Left hindlimb (tissue), 1 donor: ENCODE data around the gene CFAP161.

Experiments
- DNase-seq: peaks from one replicate; pipeline ENCODE4 v3.0.0-alpha.2; 2018

CFAP161 gene

GRCh38 chr15:81133782-81134461, at the start of gene CFAP161:
Gene CFAP161, plus strand, starts transcription at chr15:81134270. Its CDS starts 60 bp downstream, at chr15:81134330.
- DNase-seq, result peak; percentile 89

DNA sequence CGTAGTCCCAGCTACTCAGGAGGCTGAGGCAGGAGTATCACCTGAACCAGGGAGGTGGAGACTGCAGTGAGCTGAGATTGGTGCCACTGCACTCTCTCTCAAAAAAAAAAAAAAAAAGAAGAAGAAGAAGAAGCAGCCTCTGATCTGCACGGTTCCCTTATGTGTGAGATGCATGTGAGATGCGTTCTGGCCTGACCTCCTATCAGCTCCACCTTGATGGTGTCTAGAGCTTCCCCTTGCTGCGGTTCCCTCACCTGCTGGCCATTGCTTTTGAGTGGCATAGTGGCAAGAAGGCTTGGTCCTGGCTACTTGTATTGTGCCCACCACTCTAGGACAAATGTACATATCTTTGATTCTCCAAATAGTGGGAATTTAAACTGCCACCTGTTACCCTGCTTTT, 49.4 kb upstream of the CFAP161 start:
- no peak for DNase-seq

- no peak for DNase-seq
These were observed 48.9 kb upstream of the CFAP161 start for GRCh38 chr15:81085213-81085612.

- no peak for DNase-seq
These were observed 48.2 kb upstream of the CFAP161 start for GRCh38 chr15:81085898-81086297.

DNA sequence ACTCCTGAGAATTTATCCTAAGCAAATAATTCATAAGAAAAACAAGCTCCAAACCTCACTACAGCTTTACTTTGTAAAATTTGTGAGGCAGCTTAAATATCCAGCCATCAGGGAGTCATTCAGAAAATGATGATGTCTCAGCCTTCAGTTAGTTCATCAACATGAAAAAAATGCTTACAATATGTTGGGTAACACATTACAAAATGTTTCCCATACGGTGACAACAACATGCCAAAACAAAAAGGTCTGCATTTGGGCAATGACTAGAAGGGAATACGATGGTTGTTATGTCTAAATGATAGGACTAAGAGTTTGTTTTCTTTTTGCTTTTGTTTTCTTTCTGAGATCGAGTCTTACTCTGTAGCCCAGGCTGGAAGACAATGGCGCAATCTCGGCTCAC, 47.0 kb upstream of the CFAP161 start:
- no peak for DNase-seq

- DNase-seq, result no peak
These were observed 46.4 kb upstream of the CFAP161 start for GRCh38 chr15:81087694-81088093.

DNA sequence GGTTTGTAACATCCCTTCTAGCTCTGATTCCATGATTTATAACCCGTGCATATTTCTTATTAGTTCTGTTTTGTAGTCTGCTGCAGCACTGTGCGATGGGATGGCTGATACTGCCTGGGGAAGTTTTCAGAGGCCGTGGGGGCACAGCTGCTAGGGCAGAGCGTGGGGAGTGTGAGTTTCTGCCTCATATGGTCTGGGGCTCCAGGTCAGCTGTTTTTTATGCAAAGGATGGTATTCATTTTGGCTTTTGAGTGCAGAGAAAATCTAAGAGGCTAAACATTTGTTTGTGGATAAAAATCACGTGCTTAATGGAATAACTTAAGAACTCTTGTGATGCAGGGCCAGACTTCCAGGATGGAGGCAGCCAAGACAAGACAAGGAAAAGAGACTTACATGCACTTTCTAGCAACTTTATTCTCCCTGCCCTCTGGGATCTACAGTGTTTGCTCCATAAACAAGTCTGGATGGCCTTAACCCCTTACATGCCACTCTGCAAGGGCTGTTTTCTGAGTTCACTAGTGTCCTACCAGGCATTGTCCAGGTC, 45.5 kb upstream of the CFAP161 start:
- no peak for DNase-seq

DNA sequence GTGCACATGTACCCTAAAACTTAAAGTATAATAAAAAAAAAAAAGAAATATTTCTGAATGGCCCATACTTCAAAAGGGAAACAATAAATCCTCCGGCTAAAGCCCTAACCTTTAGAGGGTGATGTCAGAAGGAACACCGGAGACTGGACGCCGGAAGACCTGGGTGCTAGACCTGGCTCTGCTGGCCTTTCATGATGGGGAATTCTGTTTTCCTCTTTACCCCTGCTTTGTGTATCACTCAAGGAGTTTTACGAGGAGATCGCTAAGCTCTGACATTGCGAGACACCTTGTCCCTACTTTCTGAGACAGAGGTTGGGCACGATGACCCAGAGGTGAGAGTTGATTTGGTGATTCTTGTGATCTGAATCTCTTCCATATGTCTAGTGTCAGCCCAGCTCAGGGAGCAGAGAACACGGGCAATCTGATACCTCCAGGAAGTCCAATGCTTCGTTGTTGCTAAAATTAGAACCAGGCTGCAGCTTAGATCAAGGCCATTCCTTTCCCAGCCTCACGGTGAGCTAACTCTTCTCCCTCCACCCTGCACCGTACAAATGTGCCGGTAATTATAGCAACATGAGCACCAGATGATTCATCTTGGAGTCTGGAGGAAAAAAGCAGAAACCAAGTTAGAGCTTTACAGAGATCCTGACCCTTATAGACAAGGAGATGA, 42.0 kb upstream of the CFAP161 start:
- DNase-seq, result peak; percentile 64

DNA sequence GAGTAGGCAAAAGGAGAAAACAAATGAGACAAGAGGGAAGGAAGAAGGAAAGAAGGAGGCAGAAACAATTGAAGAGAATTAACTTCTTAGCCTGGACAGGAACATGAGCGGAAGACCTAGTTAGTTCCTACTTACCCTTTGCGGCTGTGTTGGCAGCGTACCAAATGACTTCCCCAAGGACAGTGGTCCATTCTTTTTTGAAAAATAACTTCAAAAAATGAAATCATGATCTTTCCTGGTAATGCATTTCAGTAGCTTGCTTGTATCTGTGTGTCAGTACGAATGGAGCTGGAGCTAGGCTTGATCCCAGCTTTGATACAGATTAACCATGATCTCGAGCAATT, 41.5 kb upstream of the CFAP161 start:
- DNase-seq, result peak; percentile 56

GRCh38 chr15:81093961-81094360, 40.1 kb upstream of the CFAP161 start:
- no peak for DNase-seq

DNA sequence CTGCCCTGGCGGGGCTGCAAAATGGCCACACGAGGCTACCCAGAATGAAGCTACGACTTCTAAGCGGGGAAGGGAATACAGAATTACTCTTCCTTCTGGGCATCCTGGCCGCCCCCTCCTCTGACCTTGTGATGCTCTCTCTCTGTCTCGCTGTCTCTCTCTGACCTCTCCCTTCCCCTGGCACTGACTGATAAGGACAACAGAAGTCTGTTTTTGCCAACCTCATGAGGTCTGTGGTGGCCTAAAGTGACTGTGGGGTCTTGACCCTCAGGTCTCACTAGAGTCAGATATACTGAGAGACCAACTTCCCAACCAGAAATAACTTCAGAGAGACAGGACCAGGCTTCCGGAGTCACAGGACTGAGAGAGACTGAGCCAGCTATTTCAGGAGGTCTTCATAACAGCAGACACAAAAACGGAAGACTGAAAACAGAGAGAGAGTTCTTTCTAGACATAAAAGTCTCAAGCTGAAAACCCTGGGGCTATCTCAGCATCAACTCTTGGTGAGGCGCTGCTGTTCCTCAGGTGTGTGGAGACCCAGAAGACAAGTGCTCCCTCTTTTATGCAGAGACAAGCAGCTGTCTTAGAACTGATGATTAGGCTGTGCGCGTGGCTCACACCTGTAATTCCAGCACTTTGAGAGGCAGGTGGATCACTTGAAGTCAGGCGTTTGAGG, 38.2 kb upstream of the CFAP161 start:
- no peak for DNase-seq

DNA sequence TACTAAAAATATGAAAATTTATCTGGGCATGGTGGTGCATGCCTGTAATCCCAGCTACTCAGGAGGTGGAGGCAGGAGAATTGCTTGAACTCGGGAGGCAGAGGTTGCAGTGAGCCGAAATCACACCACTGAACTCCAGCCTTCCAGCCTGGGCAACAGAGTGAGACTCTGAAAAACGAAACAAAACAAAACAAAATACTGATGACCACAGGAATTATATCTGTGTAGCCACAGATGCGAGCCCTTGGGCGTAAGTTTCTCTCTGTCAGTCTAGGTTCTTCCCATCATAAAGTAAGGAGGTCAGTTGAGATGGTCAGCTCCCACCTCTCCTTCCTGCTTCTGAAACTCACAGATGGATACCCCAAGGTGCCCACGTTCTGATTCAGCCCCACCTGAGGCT, 37.7 kb upstream of the CFAP161 start:
- no peak for DNase-seq

GRCh38 chr15:81097116-81097889, 36.8 kb upstream of the CFAP161 start:
- no peak for DNase-seq

DNA sequence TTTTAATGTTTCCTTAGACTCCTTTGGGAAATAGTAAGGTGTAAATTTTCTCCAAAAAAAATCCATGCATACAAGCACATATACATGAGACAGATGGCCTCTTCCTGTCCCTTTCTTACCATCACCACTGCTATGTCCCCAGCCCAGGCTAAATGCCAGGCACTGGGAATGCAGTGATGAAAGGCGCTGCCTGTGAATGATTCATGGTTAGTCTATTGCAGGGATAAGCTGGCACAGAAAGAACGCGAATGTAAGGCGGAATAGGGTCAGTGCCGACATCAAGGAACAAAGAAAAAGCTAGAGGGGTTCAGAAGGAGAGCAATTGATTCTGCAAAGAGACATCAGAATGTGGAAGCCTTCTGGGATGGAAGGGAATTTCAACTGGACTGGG, 36.2 kb upstream of the CFAP161 start:
- no peak for DNase-seq

DNA sequence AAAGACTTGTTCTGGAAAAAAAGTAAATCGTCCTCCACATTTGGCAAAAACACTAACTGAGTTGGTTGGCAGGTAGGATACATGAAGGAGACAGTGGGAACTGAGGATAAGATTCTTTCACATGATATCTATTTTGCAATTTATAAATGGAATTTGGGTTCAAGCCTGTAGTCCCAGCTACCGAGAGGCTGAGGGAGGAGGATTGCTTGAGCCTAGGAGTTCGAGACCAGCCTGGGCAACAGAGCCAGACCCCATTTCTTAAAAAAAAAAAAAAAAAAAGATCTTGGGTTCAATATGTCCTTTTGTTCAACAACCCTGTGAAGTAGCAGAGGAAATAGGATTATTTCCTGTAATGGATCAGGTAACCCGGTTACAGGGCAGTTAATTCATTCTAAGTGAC, 35.7 kb upstream of the CFAP161 start:
- DNase-seq, result no peak

DNA sequence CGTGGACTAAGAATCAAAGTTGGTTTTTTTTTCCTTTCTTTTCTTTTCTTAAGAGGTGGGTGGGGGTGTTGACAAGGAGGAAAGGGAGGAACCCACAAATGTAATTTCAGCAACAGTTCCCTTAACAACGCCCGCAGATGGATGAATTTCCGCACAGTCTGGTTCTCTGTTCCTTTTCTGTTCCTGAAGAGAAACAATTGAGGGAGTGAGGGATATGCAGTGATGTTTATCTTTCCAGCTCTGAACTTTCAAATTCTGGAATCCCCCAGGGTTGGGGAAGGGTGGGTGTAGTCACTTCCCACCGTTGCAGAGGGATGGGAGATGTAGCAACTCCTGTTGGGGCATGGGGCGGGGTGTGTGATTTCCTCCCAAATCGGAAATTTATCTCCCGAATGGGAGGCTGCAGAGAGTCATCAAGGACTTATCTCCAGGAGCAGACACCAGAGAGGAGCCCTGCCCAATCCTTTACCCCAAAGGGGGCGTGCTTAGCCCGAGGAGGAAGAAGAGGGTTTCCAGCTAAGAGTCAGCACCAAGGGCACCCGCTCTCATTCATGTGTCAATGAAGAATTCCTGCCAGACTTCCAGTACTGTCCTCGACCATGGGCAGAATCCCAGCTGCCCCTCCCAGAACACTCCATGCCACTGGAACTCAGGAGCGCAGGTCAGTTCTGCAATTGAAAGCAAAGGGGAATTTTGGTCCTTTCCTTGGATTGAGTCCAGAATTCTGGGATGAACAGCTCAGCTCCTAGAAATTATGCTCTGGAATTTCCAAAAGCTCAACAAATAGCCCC, 35.0 kb upstream of the CFAP161 start:
- DNase-seq, result no peak

DNA sequence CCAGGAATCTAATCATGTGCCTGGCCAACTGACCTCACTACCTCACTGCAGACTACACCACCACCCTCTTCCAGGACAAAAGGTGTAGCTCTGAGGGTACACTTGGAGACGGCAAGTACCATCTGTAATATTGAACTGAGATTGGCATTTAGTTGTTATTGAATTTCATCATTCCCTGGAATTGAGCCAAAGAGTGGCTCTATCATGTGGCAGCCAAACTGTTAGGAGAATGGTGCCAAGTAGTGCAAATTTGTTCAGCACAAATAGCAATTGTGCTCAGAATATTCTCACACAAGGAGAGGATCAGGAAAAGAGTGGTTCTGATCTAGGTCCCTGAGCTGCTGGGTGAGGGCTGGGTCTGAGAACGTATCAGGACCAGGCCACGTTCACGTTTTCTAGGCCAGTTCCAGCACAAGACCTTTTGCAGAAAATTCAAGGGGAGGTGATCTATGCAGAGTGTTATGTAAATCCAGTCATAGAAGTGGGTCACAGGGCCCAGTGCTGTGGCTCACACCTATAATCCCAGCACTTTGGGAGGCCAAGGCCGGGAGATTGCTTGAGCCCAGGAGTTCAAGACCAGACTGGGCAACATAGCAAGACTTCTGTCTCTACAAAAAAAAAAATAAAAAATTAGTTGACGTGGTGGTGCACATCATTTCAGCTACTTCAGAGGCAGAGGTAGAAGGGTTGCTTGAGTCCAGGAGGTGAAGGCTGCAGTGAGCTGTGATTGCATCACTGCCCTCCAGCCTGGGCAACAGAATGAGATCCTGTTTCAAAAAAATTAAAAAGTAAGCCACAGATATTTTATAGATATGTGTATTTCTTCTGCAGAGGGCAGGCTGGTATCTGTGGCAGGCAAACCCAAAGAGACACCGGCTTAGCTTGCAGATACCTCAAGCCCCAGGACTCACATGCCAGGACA, 31.9 kb upstream of the CFAP161 start:
- no peak for DNase-seq

DNA sequence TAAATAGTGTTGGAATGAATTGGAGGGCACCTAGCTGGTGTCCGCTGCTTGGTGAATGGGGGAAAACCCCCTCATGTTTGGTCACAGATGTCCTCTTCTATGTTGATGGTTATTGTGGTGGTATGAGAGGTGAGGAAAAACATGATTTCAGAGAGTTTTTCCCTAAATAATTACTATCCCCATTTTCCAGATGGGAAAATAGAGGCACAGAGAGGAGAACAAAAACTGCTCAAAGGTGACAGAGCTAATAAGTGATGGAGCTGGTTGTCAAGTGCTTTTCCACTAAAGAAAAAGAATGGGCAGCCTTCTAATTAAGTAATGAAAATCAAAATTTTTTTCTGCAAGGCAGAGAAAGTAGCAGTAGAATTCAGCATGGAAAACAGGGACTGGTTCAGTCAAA, 30.2 kb upstream of the CFAP161 start:
- DNase-seq, result no peak

DNA sequence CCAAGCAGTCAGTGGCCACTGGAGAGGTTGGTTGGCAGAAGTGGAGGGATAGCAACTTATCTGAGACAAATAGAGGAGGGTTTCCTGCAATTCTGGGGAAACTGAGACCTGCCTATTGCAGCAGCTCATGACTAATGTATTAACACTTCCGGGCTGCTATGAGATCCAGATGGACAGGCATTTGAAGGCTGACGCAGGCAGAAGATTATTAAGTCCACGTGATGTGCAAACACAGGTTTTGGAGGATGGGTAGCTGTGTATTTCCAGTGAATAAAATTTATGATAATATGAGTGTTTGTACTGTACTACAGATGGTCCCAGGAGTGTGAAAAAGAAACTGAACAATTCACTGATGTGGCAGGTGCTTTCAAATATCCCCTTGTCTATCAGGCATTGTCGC, 28.5 kb upstream of the CFAP161 start:
- DNase-seq, result no peak

GRCh38 chr15:81106560-81106959, 27.5 kb upstream of the CFAP161 start:
- DNase-seq, result no peak

- DNase-seq, result no peak
These were observed 26.2 kb upstream of the CFAP161 start for GRCh38 chr15:81107889-81108288.
